Measurements from ENCODE around the gene RAB31.
"Not testable (repeated sequence)": the region's sequence is repeated elsewhere in the genome, so short reads cannot be mapped to it uniquely, and the experiment has no call there.

Gene RAB31

GRCh38 chr18:9869715-9870430 is 161.8 kb downstream of the RAB31 start:
- DNase-seq = no peak

- no peak for DNase-seq
Measured at GRCh38 chr18:9870431-9871008, 162.4 kb downstream of the RAB31 start.

GRCh38 chr18:9871244-9871746 is 163.2 kb downstream of the RAB31 start:
- DNase-seq = no peak

DNA sequence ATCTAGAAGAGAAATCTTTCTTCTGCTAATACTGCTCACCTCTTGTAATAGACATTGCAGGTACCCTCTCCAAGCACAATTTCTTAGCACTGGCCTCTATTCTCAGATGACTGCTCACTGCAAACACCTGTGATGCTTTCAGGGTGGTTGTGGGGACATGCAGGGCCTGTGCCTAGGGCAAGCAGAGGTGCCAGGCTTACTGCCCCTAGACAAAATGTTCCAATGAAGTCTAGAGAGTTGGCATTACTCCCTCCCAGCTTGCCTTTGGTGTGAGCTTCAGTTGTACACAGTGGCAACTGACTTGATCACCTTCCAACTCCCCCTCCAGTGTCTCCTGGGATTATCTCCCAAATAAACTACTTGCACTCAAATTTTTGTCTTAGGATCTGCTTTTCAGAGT is 164.7 kb downstream of the RAB31 start:
- no peak for DNase-seq

- no peak for DNase-seq
Measured at GRCh38 chr18:9874728-9875127, 166.6 kb downstream of the RAB31 start.

- no peak for DNase-seq
Measured at GRCh38 chr18:9876212-9876866, 168.2 kb downstream of the RAB31 start.

DNA sequence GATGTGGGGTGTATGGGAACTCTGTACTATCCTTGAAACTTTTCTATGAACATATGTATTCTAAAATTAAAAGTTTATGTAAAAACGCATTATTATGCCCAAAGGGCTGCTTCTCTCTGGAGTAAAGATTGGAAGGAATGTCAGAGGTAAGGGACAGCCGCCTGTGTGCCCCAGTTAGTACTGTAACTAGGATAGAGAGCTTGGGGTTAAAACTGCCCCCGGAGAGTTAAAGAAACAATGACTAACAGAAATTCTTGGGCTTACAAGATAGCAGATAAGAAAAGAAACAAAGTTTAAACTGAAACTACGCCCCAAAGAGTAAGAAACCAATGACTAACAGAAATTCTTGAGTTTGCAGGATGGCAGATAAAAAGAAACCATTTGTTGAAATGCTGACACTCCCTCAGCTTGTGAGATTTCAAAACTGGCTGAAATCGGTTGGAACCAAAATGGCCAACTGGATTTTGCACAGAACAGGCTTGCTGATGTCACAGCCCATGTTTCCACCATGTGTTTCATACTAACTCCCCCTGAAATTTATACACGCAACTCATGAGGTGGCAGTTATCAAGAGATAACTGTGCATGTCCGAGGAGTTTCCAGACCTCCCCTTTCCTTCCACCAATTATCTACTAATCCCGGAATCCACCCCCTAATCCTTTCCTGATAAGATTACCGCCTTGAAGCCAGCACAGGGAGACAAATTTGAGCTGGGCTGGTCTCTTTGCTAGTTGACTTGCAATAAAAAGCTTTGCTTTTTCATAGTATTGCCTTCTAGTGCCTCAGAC is 169.0 kb downstream of the RAB31 start:
- no peak for DNase-seq

- no peak for DNase-seq
Measured at GRCh38 chr18:9877655-9878014, 169.5 kb downstream of the RAB31 start.

DNA sequence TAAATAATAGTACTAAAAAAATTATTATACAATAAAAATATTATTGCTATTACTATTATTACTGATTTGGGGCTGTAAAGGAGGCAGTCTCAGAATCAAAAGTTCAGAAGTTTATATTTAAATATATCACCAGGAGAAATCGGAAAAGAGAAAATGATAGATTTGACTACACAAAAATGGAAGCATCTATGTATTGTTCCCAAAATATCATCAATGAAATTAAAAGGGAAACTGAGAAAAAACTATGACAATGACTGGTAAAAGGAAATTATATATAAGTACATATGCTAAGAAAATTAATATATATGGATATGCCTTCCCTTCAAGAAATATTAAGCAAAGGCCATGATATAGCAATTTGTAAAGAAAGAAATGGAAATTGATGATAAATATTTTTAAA is 170.0 kb downstream of the RAB31 start:
- no peak for DNase-seq

GRCh38 chr18:9878783-9879242 is 170.7 kb downstream of the RAB31 start:
- DNase-seq = no peak

GRCh38 chr18:9884090-9884489 is 176.0 kb downstream of the RAB31 start:
- DNase-seq = no peak

DNA sequence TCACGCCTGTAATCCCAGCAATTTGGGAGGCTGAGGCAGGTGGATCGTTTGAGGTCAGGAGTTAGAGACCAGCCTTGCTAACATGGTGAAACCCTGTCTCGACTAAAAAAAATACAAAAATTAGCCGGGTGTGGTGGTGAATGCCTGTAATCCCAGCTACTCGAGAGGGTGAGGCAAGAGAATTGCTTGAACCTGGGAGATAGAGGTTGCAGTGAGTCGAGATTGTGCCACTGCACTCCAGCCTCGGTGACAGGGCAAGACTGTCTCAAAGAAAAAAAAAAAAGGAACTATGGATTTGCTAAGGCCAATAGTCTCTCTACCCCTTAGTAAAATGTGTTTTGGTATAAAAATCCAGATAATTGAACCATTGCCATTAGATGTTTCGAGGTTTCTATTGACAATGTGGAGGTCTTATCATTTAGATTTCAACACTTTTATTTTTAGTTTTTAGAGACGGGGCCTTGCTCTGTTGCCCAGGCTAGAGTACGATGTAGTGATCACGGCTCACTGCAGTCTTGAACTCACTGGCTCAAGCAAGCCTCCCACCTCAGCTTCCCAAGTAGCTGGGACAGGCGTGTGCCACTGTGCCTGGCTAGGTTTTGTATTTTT is 176.5 kb downstream of the RAB31 start:
- DNase-seq = no peak

- no peak for DNase-seq
Measured at GRCh38 chr18:9885170-9886004, 177.3 kb downstream of the RAB31 start, which contains the start of gene TXNDC2. TXNDC2 (plus strand) TSS chr18:9885973; CDS start chr18:9886681, 708 bp downstream.

GRCh38 chr18:9886005-9886348 is 177.9 kb downstream of the RAB31 start:
- DNase-seq = no peak

- no peak for DNase-seq
Measured at GRCh38 chr18:9887992-9888391, 179.9 kb downstream of the RAB31 start.

DNA sequence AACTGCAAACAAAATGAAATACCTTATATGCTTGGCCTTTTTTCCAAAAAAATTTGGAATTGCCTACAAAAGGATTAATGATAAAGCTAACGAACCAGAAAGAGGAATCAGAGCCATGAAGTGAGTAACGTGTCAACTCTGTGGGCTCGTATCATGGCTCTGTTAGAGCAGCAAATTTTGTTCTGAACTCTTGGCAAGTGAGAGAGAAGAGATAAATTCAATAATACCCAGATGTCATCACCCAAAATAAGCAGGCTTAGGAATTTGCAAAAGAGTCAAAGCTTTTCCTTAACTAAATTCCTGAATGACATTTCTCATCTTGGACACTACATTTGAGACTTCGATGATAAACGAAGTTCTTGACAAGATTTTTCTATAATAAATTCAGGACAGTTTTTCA is 182.1 kb downstream of the RAB31 start:
- no peak for DNase-seq

DNA sequence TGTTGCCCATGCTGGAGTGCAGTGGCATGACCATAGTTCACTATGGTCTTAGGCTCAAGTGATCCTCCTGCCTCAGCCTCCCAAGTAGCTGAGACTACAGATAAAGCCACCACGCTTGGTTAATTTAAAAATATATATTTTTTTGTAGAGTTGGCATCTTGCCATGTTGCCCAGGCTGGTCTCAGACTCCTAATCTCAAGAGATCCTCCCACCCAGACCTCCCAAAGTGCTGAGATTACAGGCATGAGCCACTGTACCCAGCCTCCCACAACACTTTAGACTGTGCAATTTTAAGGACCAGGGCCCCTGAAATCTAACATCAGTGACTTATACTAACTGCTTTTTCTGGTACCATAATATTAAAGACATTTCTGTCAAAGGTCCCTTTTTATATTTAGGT is 182.9 kb downstream of the RAB31 start:
- no peak for DNase-seq

- not testable (repeated sequence) for DNase-seq
Measured at GRCh38 chr18:9891515-9891914, 183.4 kb downstream of the RAB31 start.

DNA sequence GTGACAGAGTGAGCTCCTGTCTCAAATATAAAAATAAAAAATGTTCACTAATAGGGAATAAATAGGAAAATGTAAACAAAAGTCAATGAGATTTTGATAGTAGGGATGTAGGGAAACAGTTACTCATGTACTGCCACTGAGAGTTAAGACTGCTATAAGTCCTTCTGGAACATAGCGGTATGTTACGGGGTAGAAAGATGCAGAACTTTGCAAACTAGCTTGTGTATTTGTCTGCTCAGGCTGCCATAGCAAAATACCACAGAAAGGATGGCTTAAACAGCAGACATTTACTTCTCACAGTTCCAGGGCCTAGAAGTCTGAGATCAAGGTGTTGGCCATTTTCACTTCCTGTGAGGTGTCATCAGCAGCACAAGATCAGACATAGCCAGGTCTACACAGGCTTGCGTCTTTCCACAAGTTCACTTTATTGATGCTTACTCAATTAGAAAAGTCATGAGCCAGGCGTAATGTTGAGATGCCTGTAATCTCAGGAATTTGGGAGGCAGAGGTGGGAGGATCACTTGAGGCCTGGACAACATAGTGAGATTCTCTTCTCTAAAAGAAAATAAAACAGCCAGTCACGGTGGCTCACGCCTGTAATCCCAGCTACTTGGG is 186.5 kb downstream of the RAB31 start:
- no peak for DNase-seq

- DNase-seq = no peak
Measured at GRCh38 chr18:9897129-9897528, 189.0 kb downstream of the RAB31 start.

DNA sequence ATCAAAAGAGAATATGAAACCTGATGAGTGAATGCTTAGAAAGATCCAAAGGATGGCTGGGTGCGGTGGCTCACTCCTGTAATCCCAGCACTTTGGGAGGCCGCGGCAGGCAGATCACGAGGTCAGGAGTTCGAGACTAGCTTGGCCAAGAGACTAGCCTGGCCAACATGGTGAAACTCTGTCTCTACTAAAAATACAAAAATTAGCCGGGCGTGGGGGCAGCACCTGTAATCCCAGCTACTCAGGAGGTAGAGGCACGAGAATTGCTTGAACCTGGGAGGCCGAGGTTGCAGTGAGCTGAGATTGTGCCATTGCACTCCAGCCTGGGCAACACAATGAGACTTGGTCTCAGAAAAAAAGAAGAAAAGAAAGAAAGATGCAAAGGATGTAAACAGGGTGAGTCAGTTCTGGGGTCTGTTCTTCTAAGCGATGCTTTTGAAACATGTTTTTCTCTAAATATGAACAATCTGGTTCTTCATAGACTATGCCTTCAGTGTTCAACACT is 189.7 kb downstream of the RAB31 start:
- DNase-seq = not testable (repeated sequence)
